K562 (cell line): ENCODE data around the gene MBOAT2. TPM values are rescaled to one million over a fixed set of nuclear protein-coding genes. Genes with fewer than 3 reads are reported as not detected.

ENCODE experiments used
- ATAC-seq: fragments of 200-7000 bp; cut with Tn5 transposase; 3 replicates; pipeline ENCODE4 v1.9.1; 2020; ENCODE audit warnings: moderate library complexity
- BruUV-seq: library from RNA; stranded (reverse); fragments of 400-500 nt; replicated peaks from 2 replicates; lab custom pipeline; 2021; lab: Mats Ljungman, UMichigan
- CTCF ChIA-PET: fragments of 300-600 bp; formaldehyde crosslinking; extraction: SDS; loops from one replicate; lab custom pipeline; 2021; ENCODE audit warnings: low intra/inter-chr PET ratio; lab: Yijun Ruan, JAX
- POLR2A ChIA-PET: fragments of 300-600, 350-650 bp; sonication (Branson Sonifier 250); formaldehyde crosslinking; extraction: SDS; loops from one replicate; lab custom pipeline; 2021; ENCODE audit warnings: antibody characterized with exemption, inconsistent platforms; lab: Yijun Ruan, JAX
- DNase-seq, 4 experiments: peaks; one replicate each; pipeline versions ENCODE4 v3.0.0 to v3.0.0-alpha.2; 2011 to 2018; ENCODE audit warnings: low spot score in 3 of 4, mixed read lengths in 3 of 4; ENCODE audit errors: extremely low read depth in 1 of 4
- FAIRE-seq: peaks from 2 replicates; lab custom pipeline; 2011; peaks lifted over from hg19 to GRCh38; lab: Jason Lieb, UNC
- H2AFZ ChIP-seq: 2 replicates; pipeline ENCODE4 v1.6.0; 2011; ENCODE audit warnings: low read depth, low read length, control low read depth, inconsistent platforms
- H3K27ac ChIP-seq: fragments of 200-600 bp; 3 replicates; pipeline ENCODE4 v1.8.0; 2011; ENCODE audit warnings: low read depth, mild to moderate bottlenecking, control low read depth, inconsistent platforms, low read length, moderate library complexity, mixed read lengths; ENCODE audit errors: extremely low read depth
- H3K27me3 ChIP-seq, 2 experiments: fragments of 300-600 bp in 1 of 2; 2 replicates in 1 of 2; 3 replicates in 1 of 2; pipeline versions ENCODE4 v1.6.0 to v1.8.0; 2011; ENCODE audit warnings: inconsistent platforms in 2 of 2, low read length in 2 of 2, mild to moderate bottlenecking in 1 of 2, mixed read lengths in 1 of 2, moderate library complexity in 1 of 2; ENCODE audit not compliant: control insufficient read depth in 2 of 2, insufficient read depth in 2 of 2
- H3K36me3 ChIP-seq: fragments of 300-600 bp; 3 replicates; pipeline ENCODE4 v1.8.0; 2011; ENCODE audit warnings: mild to moderate bottlenecking, low read length, inconsistent platforms; ENCODE audit not compliant: control insufficient read depth, insufficient read depth
- H3K4me1 ChIP-seq, 2 experiments: fragments of 200-600 bp in 1 of 2; replicated peaks in 1 of 2; 2 replicates in 1 of 2; 3 replicates in 1 of 2; pipeline versions ENCODE4 v1.5.1 to v1.8.0; 2011; ENCODE audit warnings: inconsistent platforms in 2 of 2, low read length in 2 of 2, mild to moderate bottlenecking in 1 of 2, mixed read lengths in 1 of 2, moderate library complexity in 1 of 2; ENCODE audit not compliant: control insufficient read depth in 2 of 2, insufficient read depth in 2 of 2
- H3K4me2 ChIP-seq: 2 replicates; pipeline ENCODE4 v1.6.1; 2011; ENCODE audit warnings: low read length, control low read depth, inconsistent platforms, mixed read lengths; ENCODE audit not compliant: insufficient read depth
- H3K4me3 ChIP-seq: fragments of 200-600 bp; sonication (generic), shearing (Covaris generic); 2 replicates; pipeline ENCODE4 v1.5.1; 2016; ENCODE audit warnings: control low read depth, inconsistent platforms
- H3K79me2 ChIP-seq: fragments of 200-600 bp; 3 replicates; pipeline ENCODE4 v1.8.0; 2011; ENCODE audit warnings: low read length, inconsistent platforms; ENCODE audit not compliant: control insufficient read depth, insufficient read depth
- H3K9ac ChIP-seq, 2 experiments: 2 replicates each; pipeline versions ENCODE4 v1.6.0 to v1.6.1; 2011; ENCODE audit warnings: low read depth in 2 of 2, low read length in 2 of 2, control low read depth in 1 of 2, inconsistent platforms in 1 of 2, mild to moderate bottlenecking in 1 of 2, mixed read lengths in 1 of 2; ENCODE audit not compliant: insufficient read depth in 1 of 2
- H3K9me1 ChIP-seq: one replicate; pipeline ENCODE4 v1.6.0; 2011; ENCODE audit warnings: inconsistent platforms, mild to moderate bottlenecking, low read length, moderate library complexity; ENCODE audit not compliant: control insufficient read depth, insufficient read depth
- H3K9me3 ChIP-seq: replicated peaks from 2 replicates; pipeline ENCODE4 v1.5.1; 2011; ENCODE audit warnings: low read depth, low read length, inconsistent platforms; ENCODE audit not compliant: control insufficient read depth, insufficient read depth
- H4K20me1 ChIP-seq: replicated peaks from 2 replicates; pipeline ENCODE4 v1.6.1; 2011; ENCODE audit warnings: low read length, inconsistent platforms, mixed read lengths; ENCODE audit not compliant: control insufficient read depth, insufficient read depth
- AFF4 ChIP-seq: sonication (generic); formaldehyde crosslinking; IDR thresholded peaks from 2 replicates; pipeline ENCODE4 v1.8.0; 2023; ENCODE audit warnings: mild to moderate bottlenecking, missing genetic modification reagents
- BACH1 ChIP-seq: fragments of 200-800 bp; sonication (Bioruptor generic); IDR thresholded peaks from 2 replicates; pipeline ENCODE4 v1.6.1; 2016; ENCODE audit warnings: missing genetic modification characterization, missing compliant biosample characterization
- BRF1 ChIP-seq: IDR thresholded peaks from 3 replicates; pipeline ENCODE4 v1.6.1; 2011; ENCODE audit warnings: borderline replicate concordance, mild to moderate bottlenecking; ENCODE audit not compliant: insufficient read length; ENCODE audit errors: extremely low read depth
- CHD4 ChIP-seq: fragments of 200-600 bp; sonication (generic); IDR thresholded peaks from 3 replicates; pipeline ENCODE4 v1.6.1; 2012; ENCODE audit warnings: low read depth, mild to moderate bottlenecking, mixed read lengths, low read length, inconsistent platforms; ENCODE audit not compliant: insufficient read depth, insufficient replicate concordance, poor library complexity, severe bottlenecking
- ELF2 ChIP-seq: fragments of 250-450 bp; sonication (Bioruptor Pico); IDR thresholded peaks from 2 replicates; pipeline ENCODE4 v1.5.0; 2021; ENCODE audit warnings: mild to moderate bottlenecking
- MXD1 ChIP-seq: fragments of 250-450 bp; sonication (Bioruptor Pico); IDR thresholded peaks from 2 replicates; pipeline ENCODE4 v1.8.0; 2021; ENCODE audit warnings: borderline replicate concordance, mild to moderate bottlenecking, moderate library complexity; ENCODE audit not compliant: poor library complexity, severe bottlenecking
- SIN3B ChIP-seq: fragments of 450-650 bp; IDR thresholded peaks from 2 replicates; pipeline ENCODE4 v1.6.1; 2017; ENCODE audit warnings: low read depth, mild to moderate bottlenecking, moderate library complexity
- SMARCA4 ChIP-seq: fragments of 450-650 bp; IDR thresholded peaks from 2 replicates; pipeline ENCODE4 v1.6.1; 2016
- TRIM25 ChIP-seq: fragments of 450-650 bp; IDR thresholded peaks from 2 replicates; pipeline ENCODE4 v1.7.0; 2016; ENCODE audit warnings: borderline replicate concordance
- ZBTB9 ChIP-seq: fragments of 450-650 bp; formaldehyde crosslinking; IDR thresholded peaks from 2 replicates; pipeline ENCODE4 v1.4.0; 2020; ENCODE audit warnings: mild to moderate bottlenecking, moderate library complexity
- WGBS: fragments of 100-300 bp; shearing (Covaris generic); methylation state at CpG from one replicate; pipeline ENCODE4 v1.1.6; 2016; ENCODE audit warnings: low coverage, mixed read lengths; ENCODE audit not compliant: insufficient coverage; ENCODE audit errors: missing lambda C conversion rate; 5-methylcytosine and 5-hydroxymethylcytosine counted together
- in situ Hi-C: fragments of 300-500 bp; cut with MboI; formaldehyde crosslinking; loops from 4 replicates; pipeline ENCODE4 v1.15.0; 2018; ENCODE audit warnings: inconsistent platforms, mixed read lengths
- intact Hi-C: fragments of 100-400 bp; cut with micrococcal nuclease; formaldehyde crosslinking; loops from 2 replicates; pipeline ENCODE4 v1.14.2; 2022
- polyA plus RNA-seq, 8 experiments: library from polyadenylated mRNA; depleted of rRNA in 4 of 8; stranded (reverse) in 5 of 8; unstranded in 3 of 8; fragments of >200 nt; fragmentation: Nextera tagmentation in 2 of 8; fragmentation: Illumina TruSeq in 1 of 8; extraction: Ambion mirVana in 2 of 8; extraction: Trizol in 1 of 8; gene quantifications; 2 replicates each; pipeline versions ENCODE4 v1.2.1 to v1.2.3, GENCODE V29; 2011 to 2014; ENCODE audit warnings: inconsistent platforms in 1 of 8, missing spikeins in 1 of 8
- total RNA-seq, 7 experiments: library from RNA; depleted of rRNA in 6 of 7; stranded (reverse); fragments of >200 nt in 6 of 7; fragmentation: Illumina TruSeq in 2 of 7; extraction: Trizol in 2 of 7; gene quantifications; 2 replicates each; pipeline versions ENCODE4 v1.2.1 to v1.2.3, GENCODE V29; 2011 to 2021; ENCODE audit warnings: low replicate concordance in 1 of 7
- TF ChIP-seq, protein P1 (sequence below), 3 experiments: IDR thresholded peaks in 2 of 3; conservative IDR thresholded peaks in 1 of 3; 2 replicates each; pipeline ENCODE4 v1.5.1; 2011 to 2012; ENCODE audit warnings: low read length in 3 of 3, mild to moderate bottlenecking in 3 of 3, control low read depth in 2 of 3, improper control_type of control experiment in 1 of 3, inconsistent platforms in 1 of 3, low read depth in 1 of 3, mixed read lengths in 1 of 3, moderate library complexity in 1 of 3; ENCODE audit not compliant: insufficient read depth in 2 of 3

The MBOAT2 gene
- total and polyA plus RNA-seq, 9 of the 15 experiments (the other 6 are each of a cell fraction or from before 2014, with no cell fraction given) = 8.4 to 122 (median 27.6) TPM

GRCh38 chr2:8996006-8996405 is 7.5 kb downstream of the MBOAT2 start:
- WGBS = 95% methylated on average over 4 of the region's 4 CpGs
- TF ChIP-seq MXD1 (CRISPR knock-in tag) (no peak), ZBTB9 (no peak), BRF1 (no peak), SMARCA4 (no peak), ELF2 (no peak), CHD4 (no peak), SIN3B (no peak), BACH1 (no peak), AFF4 (CRISPR knock-in tag) (no peak), TRIM25 (no peak)
- TF ChIP-seq, protein P1, sequence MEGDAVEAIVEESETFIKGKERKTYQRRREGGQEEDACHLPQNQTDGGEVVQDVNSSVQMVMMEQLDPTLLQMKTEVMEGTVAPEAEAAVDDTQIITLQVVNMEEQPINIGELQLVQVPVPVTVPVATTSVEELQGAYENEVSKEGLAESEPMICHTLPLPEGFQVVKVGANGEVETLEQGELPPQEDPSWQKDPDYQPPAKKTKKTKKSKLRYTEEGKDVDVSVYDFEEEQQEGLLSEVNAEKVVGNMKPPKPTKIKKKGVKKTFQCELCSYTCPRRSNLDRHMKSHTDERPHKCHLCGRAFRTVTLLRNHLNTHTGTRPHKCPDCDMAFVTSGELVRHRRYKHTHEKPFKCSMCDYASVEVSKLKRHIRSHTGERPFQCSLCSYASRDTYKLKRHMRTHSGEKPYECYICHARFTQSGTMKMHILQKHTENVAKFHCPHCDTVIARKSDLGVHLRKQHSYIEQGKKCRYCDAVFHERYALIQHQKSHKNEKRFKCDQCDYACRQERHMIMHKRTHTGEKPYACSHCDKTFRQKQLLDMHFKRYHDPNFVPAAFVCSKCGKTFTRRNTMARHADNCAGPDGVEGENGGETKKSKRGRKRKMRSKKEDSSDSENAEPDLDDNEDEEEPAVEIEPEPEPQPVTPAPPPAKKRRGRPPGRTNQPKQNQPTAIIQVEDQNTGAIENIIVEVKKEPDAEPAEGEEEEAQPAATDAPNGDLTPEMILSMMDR (IDR thresholded peaks at IDR 0.05 in 2 of 3, conservative IDR thresholded peaks at IDR 0.05 in 1 of 3; ENCODE audit: insufficient read depth in 2 of 3, low read depth in 1 of 3, low read length in 3 of 3) = no peak
- H3K27me3 ChIP-seq = no peaks in the 10 kb centered on the region
- H3K4me2 ChIP-seq = no peak overlapping the region
- H2AFZ ChIP-seq = no peak overlapping the region
- no peaks in the 10 kb centered on the region for H3K9me3 ChIP-seq
- H4K20me1 ChIP-seq = no peaks in the 10 kb centered on the region; the same call in 1 of the 2 replicates
- no peak for FAIRE-seq
- BruUV-seq = no TSS peak
- no peak overlapping the region for H3K9ac ChIP-seq
- peaks cover 5% of the 10 kb centered on the region for H3K36me3 ChIP-seq
- ChIA-PET POLR2A (no interaction called here), CTCF (no interaction called here)
- no peak overlapping the region for H3K4me3 ChIP-seq
- no peak overlapping the region for H3K27ac ChIP-seq
- intact Hi-C loops = no loop called here
- no peak for ATAC-seq
- DNase-seq = no peak
- peaks cover 15 to 36% of the 10 kb centered on the region in 2 experiments for H3K4me1 ChIP-seq
- in situ Hi-C loops = no loop called here
- H3K79me2 ChIP-seq = peaks cover 97% of the 10 kb centered on the region
- no peaks in the 10 kb centered on the region for H3K9me1 ChIP-seq
